Measurements from ENCODE around the gene AIFM2.
"Not testable (repeated sequence)": the region's sequence is repeated elsewhere in the genome, so short reads cannot be mapped to it uniquely, and the experiment has no call there.

AIFM2 gene

GRCh38 chr10:70145666-70146488, 13.3 kb upstream of the AIFM2 start:
- DNase-seq (ENCODE audit: low spot score) = peak; percentile 81

GRCh38 chr10:70145166-70145665, 12.6 kb upstream of the AIFM2 start:
- DNase-seq (ENCODE audit: low spot score) = no peak

- no peak for DNase-seq (ENCODE audit: low spot score)
These were observed 11.9 kb upstream of the AIFM2 start for GRCh38 chr10:70144372-70145110.

GRCh38 chr10:70142555-70142954, 9.9 kb upstream of the AIFM2 start:
- no peak for DNase-seq (ENCODE audit: low spot score)

- DNase-seq (ENCODE audit: low spot score) = no peak
These were observed 7.7 kb upstream of the AIFM2 start for GRCh38 chr10:70140297-70140696.

GRCh38 chr10:70139997-70140250, 7.3 kb upstream of the AIFM2 start:
- no peak for DNase-seq (ENCODE audit: low spot score)

GRCh38 chr10:70139151-70139996, 6.7 kb upstream of the AIFM2 start:
- DNase-seq (ENCODE audit: low spot score) = no peak

- DNase-seq (ENCODE audit: low spot score) = no peak
These were observed 5.6 kb upstream of the AIFM2 start for GRCh38 chr10:70137927-70138883.

GRCh38 chr10:70137135-70137534, 4.5 kb upstream of the AIFM2 start:
- DNase-seq (ENCODE audit: low spot score) = no peak

GRCh38 chr10:70135684-70136083, 3.1 kb upstream of the AIFM2 start:
- no peak for DNase-seq (ENCODE audit: low spot score)

GRCh38 chr10:70135046-70135445, 2.4 kb upstream of the AIFM2 start:
- DNase-seq (ENCODE audit: low spot score) = no peak

GRCh38 chr10:70131560-70131937, 1.1 kb downstream of the AIFM2 start:
- DNase-seq (ENCODE audit: low spot score) = no peak

GRCh38 chr10:70130878-70131559, 1.6 kb downstream of the AIFM2 start:
- DNase-seq (ENCODE audit: low spot score) = no peak

GRCh38 chr10:70126700-70127395, 5.8 kb downstream of the AIFM2 start:
- no peak for DNase-seq (ENCODE audit: low spot score)

- no peak for DNase-seq (ENCODE audit: low spot score)
These were observed 6.6 kb downstream of the AIFM2 start for GRCh38 chr10:70125918-70126552.

- no peak for DNase-seq (ENCODE audit: low spot score)
These were observed 7.7 kb downstream of the AIFM2 start for GRCh38 chr10:70124918-70125317.

GRCh38 chr10:70124415-70124814, 8.2 kb downstream of the AIFM2 start:
- no peak for DNase-seq (ENCODE audit: low spot score)

GRCh38 chr10:70123817-70124216, 8.8 kb downstream of the AIFM2 start:
- DNase-seq (ENCODE audit: low spot score) = no peak

- not testable (repeated sequence) for DNase-seq (ENCODE audit: low spot score)
These were observed 9.5 kb downstream of the AIFM2 start for GRCh38 chr10:70123166-70123565.

GRCh38 chr10:70122742-70123141, 9.9 kb downstream of the AIFM2 start:
- DNase-seq (ENCODE audit: low spot score) = no peak

All from D341Med (cell line).